Ureter (tissue), 1 donor: ENCODE measurements around the gene TRABD2B. TPM values are rescaled to one million over a fixed set of nuclear protein-coding genes. Genes with fewer than 3 reads are reported as not detected.

Source experiments
- DNase-seq: peaks from one replicate; pipeline ENCODE4 v3.0.0-alpha.2; 2020; ENCODE audit warnings: low spot score
- total RNA-seq: library from RNA; stranded (reverse); gene quantifications from one replicate; pipeline ENCODE4 v1.2.4, GENCODE V29; 2023
- donor health status: DM: yes; HTN: yes; CAD: no.

TRABD2B gene
- total RNA-seq, 1 donor from 2014 or later = 4.6 TPM

GRCh38 chr1:47852006-47852718, 145.0 kb downstream of the TRABD2B start:
- no peak for DNase-seq

DNA sequence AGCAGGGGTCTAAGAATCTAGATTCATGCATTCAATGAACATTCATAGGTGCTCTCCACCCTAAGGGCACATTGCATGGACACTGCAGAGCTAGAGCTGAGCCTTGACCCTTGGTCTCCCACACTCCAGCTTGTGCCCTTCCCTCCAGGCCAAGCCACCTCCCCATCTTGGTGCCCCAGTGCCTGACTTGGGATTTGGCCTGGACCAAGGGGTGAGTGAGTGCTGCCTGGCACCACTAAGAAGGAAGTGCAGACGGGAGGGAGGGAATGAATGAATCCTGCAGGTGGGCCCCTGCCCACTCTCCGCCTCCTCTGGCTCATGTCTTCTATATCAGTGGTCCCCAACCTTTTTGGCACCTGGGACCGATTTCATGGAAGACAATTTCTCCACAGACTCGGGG, 146.7 kb downstream of the TRABD2B start:
- DNase-seq = no peak

DNA sequence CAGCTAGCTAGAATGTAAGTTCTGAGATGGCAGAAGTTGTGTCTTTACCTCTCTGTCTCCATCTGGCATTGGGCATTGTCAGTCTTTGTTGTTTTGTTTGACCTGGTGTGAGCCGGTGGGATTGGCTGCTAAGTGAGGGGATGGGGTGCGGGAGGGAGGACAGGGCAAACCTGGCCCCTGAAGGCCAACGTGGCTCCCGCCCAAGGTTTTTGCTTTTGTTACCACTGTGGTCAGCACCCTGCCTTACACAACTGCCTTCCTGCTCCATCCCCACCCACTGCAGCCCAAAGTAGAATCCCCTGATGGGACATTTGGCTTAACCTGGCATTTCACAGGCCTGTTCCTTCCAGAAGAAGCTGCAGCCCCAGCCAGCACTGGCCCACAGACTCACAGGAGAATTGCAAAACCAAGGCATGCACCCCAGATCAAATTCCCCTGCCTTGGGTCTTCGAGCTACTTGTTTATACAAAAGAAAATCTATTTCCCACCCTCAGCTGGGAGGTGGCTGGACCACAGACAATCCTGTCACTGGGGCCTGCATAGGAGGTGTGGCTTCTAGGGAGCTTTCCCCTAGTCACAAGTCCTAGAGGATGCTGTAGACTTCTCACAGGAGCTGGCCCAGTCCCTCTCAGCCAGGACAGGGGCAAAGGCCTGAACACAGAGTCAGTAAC, 147.5 kb downstream of the TRABD2B start:
- no peak for DNase-seq

- no peak for DNase-seq
Measured at GRCh38 chr1:47849005-47849521, 148.1 kb downstream of the TRABD2B start.

- no peak for DNase-seq
Measured at GRCh38 chr1:47847763-47848162, 149.4 kb downstream of the TRABD2B start.

GRCh38 chr1:47844558-47844955, 152.6 kb downstream of the TRABD2B start:
- DNase-seq = no peak

- DNase-seq = no peak
Measured at GRCh38 chr1:47843781-47844557, 153.2 kb downstream of the TRABD2B start.

GRCh38 chr1:47843059-47843458, 154.1 kb downstream of the TRABD2B start:
- no peak for DNase-seq

DNA sequence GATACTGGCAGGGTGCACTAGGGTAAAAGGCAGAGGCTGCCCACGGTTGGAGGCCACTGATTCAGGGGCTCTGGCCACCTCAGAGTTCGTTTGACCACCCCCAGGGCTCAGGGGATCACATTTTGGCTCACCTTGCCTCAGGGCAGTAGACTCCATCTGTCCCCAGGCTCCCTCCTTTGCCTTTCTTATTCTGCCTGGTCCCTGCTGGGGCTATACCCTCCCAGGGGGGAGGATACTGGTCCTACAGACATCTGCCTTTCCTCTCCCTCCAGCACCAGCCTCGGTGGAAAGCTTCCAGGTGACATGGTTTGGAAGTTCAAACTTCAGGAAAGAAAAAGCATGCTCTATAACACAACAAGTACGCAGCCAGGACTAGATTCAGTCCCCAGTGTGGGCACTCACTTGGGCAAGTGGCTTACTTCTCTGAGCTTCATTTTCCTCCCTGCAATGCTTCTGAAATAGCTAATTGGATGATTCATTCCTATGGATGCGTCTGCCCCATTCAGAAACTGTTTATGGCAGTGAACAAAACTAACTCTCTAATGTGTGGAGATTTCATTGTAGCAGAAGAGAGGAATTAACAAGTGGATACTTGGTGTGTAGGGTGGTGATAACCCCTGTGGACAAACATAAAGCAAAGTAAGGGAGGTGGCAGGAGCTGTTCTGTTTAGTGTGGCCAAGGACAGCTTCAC, 154.8 kb downstream of the TRABD2B start:
- no peak for DNase-seq

DNA sequence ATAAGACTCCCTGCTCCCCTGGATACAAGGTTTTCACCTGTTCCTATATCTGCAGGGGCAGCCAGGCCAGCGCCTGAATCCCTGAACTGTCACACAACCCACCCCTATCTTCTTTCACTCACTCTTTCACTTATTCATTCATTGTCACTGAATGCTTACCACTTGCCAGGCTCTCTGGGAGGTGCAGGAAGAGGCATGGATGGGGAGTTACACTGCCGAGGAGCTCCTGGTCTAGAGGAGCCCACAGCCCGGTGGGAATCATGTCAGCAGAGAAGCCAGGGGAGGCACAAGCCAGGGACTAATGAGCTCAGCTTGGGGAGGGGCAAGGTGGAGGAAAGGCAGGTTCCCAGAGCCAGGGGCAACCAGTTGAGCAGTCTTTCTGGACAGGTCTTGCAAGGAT, 155.8 kb downstream of the TRABD2B start:
- no peak for DNase-seq

DNA sequence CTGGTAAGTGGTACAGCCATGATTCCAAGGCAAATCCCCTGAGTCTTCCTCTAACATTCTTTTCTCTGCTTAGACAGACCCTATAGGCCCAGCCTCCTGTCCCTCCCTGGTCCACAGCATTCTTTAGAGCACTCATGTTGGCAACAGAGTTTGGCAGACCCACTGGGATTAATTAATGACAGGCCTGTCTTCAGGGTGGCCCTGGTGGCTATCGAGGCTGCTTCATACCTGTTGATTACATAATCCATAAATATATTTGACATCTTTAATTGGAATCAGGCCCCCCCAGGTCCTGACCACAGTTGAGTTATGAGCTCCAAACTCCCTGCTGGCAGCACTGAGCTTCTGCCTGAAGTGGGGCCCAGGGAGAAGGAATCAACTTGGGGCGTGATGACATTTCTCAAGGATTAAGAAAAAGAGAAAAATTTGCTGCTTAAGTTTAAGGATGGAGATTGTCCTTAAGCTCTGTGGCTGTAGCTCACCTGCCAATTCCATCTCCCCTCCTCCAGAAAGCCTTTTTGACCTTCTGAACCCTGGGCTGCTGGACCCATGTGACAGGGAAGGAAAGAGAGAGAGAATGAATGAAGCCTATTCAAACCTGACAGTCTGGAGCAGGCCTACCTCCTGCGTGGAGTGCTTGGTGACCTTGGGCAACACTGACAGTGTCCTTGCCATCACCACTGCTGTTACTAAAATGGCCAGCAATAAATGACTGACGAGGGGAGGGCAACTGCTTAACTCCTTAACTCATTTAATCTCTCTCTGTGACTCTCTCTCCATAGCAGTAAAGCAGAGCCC, 156.6 kb downstream of the TRABD2B start:
- DNase-seq = no peak

GRCh38 chr1:47839433-47839760, 157.8 kb downstream of the TRABD2B start:
- DNase-seq = no peak

DNA sequence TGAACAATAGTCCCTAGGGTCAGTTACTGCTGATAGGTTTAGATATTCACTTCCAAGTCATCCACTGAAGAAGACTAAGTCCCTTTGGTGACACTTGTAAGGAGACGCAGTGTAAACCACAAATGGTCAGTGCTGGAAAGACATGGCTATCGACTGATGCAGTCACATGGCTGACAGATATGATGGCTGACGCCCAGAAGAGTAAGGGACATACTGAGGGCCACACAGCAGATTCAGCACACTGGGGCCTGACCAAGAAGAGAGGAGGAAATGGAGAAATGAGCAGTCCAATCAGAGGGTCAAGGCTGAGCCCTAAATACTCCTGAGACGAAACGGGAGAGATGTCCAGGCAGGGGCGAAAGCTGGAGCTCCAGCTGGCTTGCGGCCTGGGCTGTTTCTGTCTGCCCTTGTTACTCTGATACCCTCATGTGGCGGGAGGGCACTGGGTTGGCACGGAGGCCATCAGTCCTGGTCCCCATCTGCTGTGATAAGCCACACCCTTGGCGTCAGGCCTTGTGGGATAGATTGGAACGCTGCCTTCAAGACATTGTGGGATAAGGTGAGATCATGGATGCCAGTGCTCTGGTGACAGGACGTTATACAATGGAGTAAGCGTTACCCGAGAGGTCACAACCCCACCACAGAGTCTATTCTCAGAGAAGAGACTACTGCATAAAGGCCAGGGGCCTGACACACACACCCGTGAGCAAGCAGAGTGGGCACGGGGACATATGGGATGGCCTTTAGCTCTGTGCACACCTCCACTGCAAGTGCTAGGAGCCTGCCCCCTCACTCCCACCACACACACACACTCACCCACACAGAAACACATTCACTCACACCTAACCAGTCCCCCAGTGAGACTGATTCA, 158.4 kb downstream of the TRABD2B start:
- DNase-seq = no peak

DNA sequence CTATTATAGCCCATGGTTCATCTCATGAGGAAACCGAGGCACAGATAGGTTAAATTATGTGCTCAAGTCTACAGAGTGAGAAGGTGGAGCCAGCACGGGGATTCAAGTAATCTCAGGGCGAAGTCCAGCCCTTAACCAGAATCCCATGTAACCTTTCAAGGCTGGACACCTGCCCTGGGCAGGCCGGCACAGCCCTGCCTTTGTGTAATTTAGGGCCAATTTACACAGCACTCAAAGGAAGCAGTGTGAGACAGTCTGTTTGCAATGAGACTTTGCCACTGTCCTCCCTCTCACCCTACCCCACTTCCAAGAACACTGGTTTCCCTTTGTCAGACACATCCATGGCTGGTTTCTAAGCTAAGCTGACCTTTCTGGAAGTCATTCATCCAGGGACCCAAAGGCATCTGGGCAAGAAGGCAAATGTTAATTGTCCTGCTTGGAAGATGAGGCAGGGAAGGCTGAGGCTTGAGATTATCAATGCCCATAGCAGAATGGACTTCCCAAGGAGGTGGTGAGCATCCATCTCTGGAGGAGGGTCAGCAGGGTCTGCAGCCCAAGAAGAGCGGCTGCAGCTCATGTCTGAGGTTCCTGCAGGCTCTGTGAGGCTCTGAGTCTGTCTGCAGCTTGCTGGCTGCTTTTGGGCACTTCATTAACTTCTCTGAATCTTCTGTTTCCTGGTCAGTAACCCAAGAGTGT, 159.2 kb downstream of the TRABD2B start:
- no peak for DNase-seq

- DNase-seq = no peak
Measured at GRCh38 chr1:47837056-47837830, 159.9 kb downstream of the TRABD2B start.

- DNase-seq = no peak
Measured at GRCh38 chr1:47835409-47835808, 161.8 kb downstream of the TRABD2B start.

- no peak for DNase-seq
Measured at GRCh38 chr1:47834326-47834725, 162.9 kb downstream of the TRABD2B start.

GRCh38 chr1:47830641-47831333, 166.4 kb downstream of the TRABD2B start:
- DNase-seq = no peak
